Activated CD4-positive, alpha-beta T cell treated with anti-CD3 and anti-CD28 coated beads, Interleukin-2, Interleukin-4, amounts not matched to agents 100 ng/mL and 50 ng/mL, durations not matched to agents 16 hours and 8 hours (primary cell): ENCODE data around the gene MS4A10.

Experiments
- DNase-seq: peaks from one replicate; pipeline ENCODE4 v3.0.0-alpha.2; 2020; ENCODE audit warnings: low spot score

Gene MS4A10

DNA sequence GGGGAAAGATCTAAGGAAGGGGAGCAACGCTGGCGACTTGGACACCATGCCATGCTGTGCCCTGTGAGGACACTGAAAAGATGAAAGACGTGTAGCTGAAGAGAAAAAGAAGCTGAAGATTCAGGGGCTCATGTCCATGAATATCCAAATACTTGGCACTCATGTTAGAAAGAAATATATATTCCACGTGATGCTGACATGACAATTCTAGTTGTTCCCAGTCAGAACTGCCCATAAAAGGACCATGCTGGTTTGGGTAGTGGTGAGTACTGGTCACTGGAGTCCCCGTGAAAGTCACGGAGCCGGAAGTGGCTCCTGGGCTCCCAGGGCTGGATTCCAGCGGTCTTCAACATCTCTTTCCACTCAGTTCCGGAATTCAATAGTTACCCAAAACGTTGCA is 18.6 kb upstream of the MS4A10 start:
- no peak for DNase-seq

DNA sequence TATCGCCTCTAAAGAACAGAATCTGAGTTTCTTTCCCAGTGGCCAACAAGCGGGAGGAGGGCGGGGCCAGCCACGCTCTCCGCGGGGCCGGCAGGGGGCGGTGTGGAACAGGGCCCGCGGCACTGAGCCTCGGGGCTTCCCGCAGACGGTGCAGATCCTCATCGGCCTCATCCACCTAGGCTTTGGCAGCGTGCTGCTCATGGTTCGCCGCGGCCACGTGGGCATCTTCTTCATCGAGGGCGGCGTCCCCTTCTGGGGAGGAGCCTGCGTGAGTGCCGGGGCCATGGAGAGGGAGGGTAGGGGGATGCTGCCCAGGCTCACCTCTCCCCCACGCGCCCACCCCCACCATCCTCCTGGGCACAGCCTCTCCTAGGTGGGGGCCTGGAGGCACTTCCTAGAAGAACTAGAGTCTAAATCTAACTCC is 17.7 kb upstream of the MS4A10 start:
- no peak for DNase-seq

DNA sequence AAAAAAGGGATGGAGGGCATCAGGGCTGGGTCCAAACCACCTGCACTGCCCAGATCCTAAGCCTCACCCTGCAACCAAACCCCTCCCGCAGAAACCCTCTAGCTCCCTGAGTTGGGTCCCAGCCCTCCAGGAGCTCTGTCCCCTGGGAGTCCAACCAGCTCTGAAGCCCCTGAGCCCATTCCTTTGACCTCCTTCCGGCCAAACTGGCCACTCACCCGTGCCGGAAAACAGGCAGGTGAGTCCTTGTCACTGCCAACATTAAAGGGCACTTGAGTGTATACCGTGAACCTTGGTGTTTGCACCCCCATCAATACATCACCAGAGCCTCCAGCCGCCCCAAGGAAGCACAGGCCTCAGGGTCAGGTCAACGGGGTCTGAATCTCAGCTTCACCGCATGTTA is 16.9 kb upstream of the MS4A10 start:
- DNase-seq: no peak

DNA sequence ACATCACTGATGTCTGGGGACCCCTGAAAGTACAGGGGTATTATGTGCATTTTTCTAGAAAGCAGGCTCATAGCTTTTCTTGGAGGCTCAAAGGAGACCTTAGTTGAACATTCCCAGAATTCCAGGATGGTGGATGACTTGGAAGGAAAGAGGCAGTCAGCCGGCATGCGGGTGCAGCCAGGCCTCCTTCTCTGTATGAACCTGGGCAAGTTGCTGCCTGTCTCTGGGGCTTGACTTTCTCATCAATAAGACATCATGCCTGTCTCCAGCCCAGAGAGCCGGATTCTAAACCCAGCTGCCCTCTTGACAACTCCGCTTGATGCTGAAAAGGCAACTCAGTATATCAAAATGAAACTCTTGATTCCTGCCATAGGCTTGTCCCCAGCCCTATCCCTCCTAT is 15.9 kb upstream of the MS4A10 start:
- DNase-seq: no peak

DNA sequence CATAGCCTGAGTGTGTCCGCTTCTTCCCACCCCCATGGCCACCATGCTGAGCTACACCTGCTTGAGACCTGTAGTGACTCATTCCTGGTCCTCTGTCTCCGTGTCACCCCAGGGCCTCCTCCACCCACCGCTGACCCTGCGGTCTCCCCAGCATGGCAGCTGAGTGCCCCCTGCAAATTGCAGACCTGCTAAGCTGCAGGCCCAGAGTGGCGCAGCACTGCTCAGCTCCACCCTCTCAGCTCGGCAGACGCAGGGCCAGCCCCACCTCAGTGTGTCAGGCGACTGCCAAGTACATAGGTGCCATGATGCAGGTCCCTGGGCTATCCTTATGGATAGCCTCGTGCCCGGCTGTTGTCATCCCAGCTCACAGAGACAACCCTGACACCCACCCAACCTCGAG is 15.3 kb upstream of the MS4A10 start:
- DNase-seq: no peak

DNA sequence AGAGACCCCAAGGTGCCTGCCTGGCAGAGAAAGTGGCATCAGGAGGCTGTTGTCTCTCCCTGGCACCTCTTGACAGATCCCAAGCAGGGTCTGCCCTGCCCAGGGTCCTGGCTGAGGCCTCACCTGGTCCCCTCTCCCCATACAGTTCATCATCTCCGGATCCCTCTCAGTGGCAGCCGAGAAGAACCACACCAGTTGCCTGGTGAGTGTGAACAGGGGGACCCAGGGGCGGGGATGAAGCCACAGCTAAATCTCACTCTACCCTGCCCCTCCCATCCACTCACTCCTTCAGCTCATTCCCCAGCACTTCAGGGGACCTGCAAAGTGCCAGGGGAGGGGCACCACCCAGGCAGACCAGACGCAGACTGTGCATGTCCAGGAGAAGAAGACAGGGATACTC is 14.0 kb upstream of the MS4A10 start:
- DNase-seq: no peak

DNA sequence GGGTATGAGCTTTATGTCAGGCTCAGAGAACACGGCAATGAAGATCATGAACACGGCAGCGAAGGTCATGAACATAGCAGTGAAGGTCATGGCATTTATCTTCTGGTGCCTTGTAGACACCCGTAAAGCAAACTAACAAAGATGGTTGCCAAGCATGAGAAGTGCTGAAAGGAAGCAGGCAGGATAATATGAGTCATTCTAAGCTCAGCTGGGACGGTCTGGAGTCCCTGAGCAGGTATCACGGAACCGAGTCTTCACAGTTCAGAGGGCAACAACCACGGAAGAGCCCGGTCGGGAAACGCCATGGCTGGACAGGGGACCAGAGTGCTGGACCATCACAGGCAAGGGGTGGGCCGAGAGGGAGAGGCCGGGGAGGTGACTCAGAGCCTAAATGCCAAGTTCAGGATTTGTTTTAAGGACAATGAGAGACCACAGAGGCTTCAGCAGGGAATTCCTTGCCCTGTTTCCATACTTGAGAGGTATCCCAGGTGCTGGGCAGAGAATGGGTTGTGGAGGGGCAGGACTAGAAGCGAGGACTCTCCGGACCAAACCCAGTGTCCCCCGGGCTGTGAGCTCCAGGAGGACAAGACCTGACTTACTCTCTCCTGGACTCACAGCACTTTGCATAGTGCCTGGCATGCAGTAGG is 13.1 kb upstream of the MS4A10 start:
- no peak for DNase-seq

DNA sequence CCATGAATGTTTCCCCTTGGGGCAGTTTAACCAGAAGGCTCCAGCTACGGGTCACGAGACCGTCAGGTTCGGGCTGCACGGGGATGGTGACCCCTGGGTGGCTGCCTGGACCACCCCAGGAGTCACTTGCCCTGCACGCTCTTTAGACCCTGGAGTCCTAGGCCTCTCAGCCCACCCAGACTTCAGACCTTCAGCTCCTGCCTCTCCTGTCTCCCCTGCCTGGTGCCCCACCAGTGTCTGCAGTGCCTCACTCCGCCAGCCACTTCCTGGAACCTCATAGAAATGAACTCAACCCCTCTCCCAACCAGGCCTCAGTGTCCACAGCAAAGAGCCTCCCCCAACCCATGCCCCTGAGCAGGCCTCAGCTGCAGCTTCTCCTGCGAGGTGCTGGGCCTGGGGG is 12.5 kb upstream of the MS4A10 start:
- no peak for DNase-seq

DNA sequence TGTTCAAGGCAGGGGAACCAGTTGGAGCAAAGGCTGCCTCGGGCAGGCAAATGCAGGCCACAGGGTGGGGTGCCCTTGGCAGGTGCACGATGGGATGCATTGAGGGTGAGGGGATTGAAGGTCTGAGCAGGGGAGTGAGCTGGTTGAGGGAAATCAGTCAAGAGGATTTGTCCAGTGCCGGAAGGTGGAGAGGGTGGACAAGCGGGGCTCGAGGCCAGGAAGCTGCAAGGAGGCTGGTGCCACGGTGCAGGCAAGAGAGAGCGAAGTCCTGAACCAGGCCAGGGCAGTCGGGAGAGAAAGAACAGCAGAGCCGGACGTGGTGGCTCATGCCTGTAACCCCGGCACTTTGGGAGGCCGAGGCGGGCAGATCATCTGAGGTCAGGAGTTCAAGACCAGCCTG is 10.4 kb upstream of the MS4A10 start:
- no peak for DNase-seq

DNA sequence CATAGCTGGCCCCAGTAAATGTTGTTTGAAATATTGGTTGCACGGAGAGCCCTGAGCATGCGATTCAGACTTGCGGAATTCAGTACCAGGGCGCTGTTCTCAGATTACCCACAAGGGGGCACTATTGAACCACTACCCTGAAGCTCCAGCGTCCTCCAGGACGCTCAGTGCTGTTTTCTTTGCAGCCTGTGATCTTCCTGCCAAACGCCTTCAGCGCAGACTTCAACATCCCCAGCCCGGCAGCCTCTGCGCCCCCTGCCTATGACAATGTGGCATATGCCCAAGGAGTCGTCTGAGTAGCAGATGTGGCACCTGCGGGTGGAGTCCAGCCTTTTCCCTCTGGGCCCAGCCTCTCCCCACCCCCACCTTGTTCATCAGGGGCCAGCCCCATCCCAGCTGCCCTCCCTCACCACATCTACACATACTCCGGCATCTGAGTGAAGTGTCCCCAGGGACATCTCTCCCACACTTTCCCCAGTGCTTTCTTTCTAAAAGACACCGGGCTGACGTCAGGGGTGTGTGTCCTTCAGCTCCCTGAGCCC is 9.6 kb upstream of the MS4A10 start:
- peak; percentile 88 for DNase-seq

DNA sequence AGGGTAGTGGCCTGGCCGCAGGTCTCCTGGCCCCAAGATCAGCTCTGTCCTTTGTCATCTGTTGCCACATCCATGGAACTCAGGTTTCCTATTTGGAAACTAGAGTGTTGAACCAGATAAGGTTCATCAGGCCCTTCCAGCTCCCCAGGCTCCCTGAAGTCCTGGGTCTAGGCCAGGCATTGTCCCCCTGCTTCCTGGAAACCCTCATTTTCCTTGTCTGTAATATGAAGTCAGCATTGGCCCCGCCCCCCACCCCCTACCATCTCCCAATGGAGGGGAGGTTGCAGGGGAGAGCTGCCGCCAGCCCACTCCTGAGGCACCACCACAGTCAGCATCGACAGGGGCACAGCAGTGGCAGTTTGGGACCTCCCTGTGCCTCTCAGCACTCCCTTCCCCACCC is 9.0 kb upstream of the MS4A10 start:
- DNase-seq: no peak

DNA sequence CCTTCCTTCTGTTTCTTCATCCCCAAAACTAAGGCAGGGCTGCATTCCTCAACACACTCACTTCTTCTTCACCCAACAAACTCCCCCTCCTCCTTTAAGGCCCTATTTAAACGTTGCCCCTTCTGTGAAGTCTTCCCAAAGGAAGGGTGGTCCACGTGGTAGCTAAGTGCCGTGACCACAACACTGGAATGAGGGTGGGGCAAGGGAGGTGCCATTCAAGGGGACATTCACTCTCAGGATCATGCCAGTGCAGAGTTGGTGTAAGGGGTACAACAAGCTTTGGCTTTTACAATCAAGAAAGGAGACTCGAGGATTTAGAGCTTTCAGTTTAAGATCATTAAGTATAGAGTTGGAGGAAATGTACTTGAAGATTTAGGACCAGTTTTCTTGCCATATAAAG is 8.0 kb upstream of the MS4A10 start:
- DNase-seq: no peak

DNA sequence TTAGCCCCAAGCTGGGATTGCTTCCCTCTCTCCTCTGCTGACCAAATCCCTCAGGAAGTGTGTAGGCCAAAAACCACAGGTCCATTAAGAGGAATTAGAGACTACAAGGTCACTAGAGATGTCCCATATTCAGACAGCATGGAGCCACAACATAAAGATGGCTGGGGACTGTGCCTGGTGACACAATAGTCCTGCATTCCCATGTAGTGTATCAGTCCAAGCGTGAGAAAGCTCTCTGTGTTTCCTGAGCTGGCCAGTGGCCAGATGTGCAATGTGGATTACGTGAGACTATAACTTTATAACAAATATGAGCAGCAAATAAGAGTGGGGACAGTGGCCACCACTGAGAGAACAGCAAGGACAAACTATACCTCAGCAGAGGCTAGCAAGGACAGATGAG is 7.6 kb upstream of the MS4A10 start:
- DNase-seq: no peak

DNA sequence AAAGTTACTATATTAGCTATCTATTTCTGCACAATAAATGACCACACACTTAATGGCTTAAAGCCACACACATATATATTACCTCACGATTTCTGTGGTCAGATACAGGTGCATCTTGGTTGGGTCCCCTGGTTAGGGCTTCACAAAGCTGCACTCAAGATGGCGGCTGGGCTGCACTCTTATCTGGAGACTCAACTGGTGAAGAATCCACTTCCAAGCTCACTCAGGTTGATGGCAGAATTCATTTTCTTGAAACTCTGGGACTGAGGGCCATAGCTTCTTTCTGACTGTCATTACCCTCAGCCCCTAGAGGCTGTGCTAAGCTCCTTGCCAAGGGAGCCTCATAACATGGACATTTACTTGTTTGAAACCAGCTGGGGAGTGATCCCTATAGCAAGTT is 5.1 kb upstream of the MS4A10 start:
- DNase-seq: no peak

DNA sequence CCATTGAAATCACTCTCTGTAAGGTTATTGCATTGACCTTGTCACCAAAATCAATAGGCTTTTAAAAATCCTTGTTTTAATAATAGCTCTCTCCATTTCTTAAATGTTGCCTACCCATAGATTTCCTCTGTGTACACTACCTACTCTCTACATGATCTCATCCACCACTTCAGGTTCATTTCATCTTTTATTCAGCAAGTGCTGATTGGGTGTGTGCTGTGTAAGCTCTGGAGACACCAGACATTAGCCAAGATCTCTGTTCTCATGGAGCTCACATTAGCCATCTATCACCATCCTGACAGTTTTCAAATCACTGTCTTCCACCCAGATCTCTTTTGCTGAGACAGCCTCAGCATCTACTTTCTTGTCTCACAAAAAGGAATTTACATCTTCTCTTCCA is 4.4 kb upstream of the MS4A10 start:
- no peak for DNase-seq

DNA sequence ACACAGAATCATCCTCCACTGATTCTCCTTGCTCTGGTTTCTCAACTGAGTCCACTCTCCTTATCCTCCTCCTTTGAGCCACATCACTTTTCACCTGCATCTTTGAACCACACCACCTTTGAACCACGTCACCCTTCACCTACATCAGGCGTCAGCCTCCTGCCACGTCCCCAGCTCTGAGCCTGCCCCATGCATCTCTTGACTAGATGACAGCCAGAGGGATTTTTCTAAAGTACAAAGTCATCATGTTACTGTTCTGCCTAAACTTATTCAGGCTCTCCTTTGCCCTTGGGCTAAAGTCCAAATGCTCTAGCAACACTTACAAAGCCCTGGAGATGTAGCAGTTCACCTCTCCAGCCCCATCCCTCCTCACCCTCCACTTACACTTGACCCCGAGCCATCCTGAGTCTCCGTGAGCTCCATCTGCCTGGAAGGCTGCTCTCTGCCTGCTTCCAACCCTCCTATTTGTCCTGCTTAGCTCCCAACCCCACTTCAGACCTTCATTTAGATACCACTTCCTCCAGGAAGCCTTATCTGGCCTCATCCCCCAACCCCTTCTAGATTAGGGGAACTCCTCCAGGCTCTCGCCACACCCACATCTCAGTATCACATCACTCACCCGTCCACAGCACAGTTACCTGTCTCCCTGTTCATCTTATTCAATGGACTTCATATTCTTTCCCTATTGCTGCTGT is 3.7 kb upstream of the MS4A10 start:
- no peak for DNase-seq

DNA sequence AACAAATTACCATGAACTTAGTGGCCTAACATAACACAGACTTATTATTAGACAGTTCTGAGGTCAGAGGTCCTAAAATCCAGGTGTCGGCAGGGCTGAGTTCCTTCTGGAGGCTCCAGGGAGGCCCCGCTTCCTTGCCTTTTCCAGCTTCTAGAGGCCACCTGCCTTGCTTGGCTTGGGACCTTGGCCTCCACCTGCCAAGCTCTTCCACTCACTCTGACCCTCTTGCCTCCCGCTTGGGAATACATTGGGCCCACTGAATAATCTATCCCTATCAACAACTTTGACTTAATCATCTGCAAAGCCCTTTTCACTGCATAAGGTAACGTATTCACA is 3.2 kb upstream of the MS4A10 start:
- DNase-seq: no peak

DNA sequence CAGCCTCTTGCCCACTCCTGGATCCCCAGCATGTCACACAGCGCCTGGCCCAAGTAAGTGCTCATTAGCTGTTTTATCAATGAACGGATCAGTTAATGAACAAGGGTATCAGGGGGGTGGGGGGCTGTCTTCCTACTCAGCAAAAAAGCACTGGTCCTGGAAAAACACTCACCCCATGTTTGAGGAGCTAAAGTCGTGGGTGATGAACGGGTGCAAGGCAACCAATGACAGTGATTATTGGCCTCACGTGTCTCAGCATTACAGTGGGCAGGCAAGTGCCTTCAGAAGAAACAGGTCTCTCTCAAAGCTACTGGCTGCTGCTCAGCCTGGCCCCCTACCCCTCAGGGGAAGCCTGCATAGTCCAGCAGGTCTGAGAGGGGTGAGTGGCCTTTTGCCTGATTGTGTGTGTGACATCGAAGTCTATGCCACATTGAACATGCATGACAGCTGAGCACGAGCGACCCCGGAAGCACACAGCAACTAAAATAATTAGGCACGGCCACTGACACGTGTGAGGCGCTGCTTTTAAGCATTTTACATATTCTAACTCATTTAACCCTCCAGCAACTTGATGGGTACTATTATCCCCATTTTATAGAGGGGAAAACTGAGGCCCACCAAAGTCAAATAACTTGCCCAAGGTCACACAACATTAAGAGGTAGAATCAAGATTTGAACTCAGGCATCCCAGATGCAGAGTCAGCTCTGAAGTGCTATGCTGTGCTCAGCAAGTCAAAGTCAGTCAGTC is 2.6 kb upstream of the MS4A10 start:
- no peak for DNase-seq

DNA sequence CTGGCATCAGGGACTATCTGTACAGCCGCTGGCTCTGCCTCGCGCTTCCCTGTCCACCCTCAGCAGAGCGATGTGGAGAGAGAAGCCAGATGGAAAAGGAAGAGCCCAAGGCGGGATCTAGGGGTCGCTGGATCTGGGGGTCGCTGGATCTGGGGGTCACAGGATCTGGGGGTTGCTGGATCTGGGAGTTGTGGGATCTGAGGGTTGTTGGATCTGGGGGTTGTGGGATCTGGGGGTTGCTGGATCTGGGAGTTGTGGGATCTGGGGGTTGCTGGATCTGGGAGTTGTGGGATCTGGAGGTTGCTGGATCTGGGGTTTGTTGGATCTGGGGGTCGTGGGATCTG is 2.0 kb upstream of the MS4A10 start:
- no peak for DNase-seq

DNA sequence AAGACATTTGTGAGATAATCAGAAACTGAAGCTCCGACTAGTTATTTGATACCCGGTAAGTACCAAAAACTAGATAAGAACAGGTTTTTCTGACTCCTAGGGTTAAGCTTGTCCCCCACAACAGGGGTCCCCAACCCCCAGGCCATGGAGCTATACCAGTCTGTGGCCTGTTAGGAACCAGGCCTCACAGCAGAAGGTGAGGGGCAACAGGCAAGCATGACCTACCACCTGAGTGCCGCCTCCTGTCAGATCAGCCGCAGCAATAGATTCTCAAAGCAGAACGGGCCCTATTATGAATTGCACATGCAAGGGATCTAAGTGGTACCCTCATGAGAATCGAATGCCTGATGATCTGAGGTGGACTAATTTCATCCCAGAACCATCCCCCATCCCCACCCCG is 1.2 kb upstream of the MS4A10 start:
- no peak for DNase-seq

DNA sequence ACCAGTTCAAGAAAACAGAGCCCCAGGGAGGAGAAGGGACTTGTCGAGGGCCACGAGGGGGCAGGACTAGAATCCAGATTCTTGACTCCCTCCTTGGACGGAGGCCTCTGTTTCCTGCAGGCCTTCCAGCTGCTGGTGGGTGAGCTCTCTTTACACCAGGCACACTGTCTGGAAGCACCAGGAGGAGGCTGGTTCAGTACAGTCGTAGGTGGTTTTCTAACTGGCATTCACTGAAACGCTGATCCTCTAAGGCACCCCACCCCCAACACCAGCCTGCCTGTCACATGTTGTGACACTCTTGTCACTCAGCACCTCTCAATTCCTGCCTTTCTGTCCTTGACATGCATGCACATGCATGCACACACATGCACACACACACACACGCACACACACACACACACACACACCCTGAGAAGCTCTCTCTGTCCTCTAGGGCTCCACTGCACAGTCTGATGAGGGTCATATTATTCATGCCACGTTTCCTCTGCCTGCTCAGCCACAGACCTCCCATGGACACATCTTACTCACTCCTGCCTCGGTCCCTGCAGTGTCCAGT is 751 bp downstream of the MS4A10 start:
- no peak for DNase-seq

DNA sequence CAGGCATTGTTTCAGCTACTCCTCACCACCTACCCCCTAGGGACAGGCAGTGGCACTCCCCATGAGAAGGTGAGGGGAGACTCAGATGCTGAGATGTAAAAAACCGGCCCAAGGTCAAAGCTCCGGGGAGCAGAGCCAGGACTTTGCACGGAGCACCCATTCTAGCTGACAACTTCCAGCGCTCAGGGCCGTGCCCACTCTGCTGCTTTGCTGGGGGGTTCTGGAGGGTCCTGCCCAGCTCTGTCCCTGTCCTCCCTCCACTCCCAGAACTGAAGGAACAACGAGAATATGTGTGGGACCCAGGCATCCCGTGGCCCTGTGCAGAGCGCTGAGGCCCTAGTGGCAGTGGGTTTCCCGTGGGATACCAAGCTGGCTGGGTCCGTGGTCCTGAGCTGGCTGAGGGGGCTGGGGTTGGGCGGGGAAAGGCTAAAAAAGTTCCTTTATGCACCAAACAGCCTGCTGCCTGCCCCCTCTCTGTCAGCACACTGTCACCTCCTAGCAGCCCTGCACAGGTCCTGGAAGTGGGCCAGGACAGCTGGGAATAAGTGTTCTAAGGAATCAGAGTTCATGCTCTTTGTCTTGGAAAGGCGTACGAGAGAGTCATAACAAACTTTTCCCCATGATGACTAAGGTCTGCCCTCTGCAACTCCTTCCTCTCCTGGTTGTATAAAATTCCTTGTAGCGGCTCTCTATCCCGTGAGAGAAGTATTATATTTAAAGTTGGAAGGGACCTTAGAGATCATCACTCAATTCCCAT is 1.9 kb downstream of the MS4A10 start:
- no peak for DNase-seq
